Stimulated activated CD4-positive, alpha-beta T cell treated with anti-CD3 and anti-CD28 coated beads, Interleukin-4, amount 100 ng/mL, for 4 hours (primary cell): ENCODE measurements around the gene IFT27.

Source experiments
- DNase-seq, 2 experiments: peaks; one replicate each; pipeline ENCODE4 v3.0.0-alpha.2; 2020

The IFT27 gene

DNA sequence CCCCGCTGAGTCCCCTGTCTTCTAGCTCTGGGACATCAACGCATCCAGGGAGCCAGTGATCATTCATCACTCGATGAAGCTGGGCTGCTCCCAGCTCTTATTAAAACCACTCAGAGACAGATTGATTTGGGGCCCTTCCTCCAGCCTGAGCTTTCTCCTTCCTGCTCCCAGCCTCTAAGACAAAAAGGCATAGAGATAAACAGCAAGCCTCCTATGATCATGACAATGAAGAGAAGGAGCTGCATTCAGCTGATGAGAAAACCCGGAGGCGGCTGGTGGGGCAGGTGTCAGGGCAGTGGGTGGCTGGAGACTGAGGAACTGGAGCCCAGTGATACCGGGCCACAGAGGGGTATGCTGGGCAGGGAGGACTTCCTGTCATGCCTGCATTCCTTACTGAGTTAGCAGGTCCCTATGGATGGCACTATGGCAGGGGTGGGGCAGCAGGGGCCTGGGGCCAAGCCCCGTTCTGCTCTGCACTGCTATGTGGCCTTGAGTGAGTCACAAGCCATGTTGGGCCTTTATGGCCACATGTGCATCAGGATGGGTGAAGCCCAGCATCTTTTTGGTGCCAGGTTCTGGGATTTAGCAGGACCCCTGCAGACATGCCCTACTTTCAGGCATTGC lies 20.7 kb upstream of the IFT27 start:
- no peak for DNase-seq

DNA sequence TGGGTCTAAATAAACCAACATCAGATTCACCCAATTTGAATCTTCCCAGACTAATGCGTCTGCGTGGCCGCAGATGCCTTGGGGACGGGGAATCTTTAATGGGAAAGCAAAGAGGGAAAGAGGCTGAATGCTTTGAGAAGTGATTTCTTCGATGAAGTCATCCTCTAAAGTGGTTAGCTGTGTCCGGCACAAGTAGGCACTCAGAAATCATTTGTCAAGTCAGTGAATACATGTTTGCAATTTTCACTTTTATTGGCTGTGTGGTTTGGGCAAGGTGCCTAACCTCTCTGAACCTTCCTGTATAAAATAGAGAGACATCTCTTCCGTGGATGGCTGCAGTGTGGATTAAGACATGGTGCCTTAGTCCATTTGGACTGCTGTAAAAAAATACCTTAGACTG lies 19.7 kb upstream of the IFT27 start:
- DNase-seq, result no peak

DNA sequence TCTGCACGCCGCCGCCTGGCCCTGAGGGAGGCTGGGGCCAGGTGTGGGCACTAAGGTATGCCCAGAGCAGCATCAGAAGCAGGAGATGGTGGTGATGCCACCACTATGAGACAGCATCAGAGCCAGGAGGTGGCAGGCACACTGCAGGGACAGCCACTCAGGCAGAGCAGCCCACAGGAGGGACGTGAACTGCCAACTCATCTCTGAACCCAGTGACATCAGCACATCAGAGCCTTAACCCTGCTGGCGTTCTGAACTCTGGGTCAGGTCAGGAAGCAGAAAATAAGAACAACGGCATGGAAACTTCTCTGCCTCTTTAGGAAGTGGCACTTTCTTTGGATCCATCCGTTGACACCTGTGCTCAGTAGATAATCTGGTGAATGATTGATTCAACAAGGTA lies 14.7 kb upstream of the IFT27 start:
- DNase-seq, result no peak

DNA sequence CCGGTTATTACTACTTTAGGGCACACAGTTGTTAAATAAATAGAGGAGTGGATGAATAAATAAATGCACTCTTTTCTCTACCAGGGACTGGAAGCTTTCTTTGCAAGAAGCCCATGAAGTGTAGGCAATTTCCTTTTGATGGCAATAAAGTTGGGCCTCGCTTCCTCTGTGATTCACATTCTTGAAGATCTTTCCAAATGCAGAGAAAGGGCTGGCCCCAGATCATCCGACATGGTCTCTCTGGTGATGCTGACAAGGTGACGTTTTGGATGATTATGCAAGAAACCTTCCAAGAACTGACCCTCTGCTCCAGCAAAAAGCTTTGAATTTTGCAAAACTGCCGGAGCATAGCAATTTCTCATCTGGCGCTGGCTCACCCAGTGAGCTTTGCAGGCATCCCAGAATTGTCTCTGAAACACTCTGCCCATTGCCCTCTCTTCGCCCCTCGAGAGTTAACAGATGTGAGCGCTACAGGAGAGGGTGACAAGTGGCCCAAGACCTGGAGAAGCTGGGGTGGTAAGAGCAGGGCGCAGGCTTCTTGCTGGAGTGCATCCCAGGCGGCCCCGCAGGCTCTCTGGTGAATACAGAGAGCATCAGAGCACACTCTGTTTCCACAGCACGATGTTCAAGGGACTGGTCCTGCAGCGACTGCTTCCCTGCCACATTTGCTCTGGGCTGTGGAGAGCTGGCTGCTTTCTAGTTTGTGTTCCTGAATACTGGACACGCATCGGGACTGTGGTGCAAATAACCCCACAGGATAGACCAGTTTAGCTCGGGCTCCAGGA lies 11.5 kb upstream of the IFT27 start:
- no peak for DNase-seq

DNA sequence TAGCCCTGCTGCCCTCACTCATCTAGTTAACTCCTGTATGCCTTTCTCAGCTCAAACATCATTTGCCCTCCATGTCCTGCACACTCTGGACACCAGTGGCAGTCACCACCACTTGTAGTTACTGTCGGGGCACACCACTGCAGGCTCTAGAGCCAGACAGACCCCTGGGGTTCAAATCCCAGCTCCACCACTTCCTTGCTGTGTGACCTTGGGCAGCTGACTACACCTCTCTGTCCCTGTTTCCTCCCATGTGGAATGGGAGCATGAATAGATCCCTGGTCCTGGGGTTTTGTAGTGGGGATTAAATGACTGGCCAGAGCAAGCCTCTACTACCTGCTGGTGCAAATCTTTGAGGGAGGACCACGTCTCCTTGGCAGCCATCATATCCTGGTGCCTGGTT lies 7.8 kb upstream of the IFT27 start:
- no peak for DNase-seq

DNA sequence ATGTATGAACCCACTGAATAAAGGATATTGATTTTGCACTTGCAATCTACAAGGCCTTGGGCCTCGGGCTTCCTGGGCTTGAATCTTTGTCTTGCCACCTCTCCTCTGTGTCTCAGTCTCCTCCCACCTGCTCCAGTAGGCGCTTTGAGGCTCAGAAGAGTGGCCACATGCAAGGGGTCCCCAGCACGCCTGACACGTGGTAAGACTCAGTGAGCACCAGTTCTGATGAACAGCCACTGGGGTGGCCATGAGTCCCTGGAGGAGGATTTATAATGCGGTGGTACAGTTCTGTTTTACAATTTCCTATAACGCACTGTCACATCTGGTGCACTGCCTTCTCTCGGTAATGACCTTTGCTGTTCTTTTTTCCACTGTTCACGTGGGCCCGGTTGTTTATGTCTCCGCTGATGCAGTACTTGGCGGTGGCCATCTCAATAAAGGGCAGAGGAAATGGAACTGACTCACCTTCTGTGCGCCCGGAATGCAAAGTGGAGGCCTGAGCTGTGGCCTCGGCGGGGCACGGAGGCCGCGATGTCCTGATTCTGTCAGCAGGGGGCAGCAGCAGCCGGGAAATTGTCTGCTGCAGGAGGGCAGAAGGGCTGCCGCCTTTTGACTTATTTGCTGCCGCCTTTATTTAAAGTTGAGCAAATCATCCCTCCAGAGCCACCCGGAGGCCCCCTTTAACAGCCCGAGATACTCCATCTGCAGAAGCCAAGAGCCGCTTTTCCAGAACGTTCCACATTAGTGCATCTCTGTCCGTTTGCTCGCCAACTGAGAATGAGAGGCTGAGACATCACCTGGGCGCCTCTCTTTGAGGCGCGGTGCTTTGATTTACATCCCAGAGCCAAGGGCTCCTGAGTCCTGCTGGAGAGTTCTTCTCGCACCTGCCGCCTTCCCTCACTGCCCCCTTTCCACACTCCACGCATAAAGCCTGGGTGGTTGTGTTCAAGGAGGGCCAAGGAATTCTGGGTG lies 6.0 kb upstream of the IFT27 start:
- peak; percentile 81 to 84 for DNase-seq

DNA sequence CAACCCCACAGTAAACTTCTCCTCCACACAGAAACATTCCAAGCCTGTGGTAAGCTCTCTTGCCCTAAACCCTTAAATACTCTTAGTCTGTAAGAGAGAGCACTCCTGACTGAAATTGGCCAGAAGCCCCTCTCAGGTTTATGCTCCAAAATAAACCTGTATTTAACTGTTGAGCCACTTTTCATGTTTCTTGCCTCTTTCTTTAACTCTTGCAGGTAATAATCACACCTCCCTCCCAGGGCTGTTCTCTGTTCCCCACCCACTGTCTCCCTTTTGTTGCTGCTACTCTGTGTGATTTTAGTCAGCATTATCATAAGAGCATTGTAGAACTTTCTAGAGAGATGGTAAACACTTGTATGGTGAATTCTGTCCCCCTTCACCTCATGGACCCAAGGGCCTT lies 2.1 kb upstream of the IFT27 start:
- no peak for DNase-seq

DNA sequence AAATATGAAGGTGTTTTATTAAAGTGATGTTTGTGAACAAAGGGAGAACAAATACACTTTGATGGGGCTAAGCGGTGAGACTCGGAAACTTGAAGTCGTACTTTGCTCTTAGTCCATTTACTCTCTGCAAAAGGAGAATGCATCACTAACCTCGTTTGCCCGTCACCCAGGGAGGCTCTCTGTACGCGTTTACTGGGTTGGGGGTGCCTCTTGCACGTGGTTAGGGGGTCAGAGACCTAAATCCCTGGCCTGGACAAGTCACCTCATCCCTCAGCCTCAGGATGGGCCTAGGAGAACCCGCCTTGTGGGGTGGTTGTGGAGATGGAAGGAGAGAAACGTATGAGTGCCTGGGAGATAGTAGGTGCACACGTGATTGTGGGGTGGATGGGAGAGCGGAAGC lies 803 bp upstream of the IFT27 start:
- DNase-seq, result no peak

DNA sequence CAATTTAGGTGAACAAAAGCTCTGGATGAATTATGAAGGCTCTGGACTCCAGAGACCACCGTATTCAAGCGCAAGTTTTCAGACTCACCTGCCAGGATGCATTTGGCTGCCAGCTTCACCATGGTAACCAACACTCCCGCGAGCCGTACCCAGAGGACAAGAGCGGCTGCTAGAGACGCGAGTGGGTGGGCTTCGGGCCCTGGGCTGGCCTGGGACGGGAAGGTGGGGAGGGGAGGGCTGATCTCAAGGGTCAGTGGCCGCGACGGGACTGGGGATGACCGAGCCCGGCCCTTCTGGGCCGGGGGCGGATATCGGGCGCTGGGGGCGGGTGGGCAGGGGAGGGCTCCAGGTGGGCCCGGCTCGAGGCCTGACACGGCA lies 344 bp downstream of the IFT27 start:
- DNase-seq, result peak; percentile 19 to 27

DNA sequence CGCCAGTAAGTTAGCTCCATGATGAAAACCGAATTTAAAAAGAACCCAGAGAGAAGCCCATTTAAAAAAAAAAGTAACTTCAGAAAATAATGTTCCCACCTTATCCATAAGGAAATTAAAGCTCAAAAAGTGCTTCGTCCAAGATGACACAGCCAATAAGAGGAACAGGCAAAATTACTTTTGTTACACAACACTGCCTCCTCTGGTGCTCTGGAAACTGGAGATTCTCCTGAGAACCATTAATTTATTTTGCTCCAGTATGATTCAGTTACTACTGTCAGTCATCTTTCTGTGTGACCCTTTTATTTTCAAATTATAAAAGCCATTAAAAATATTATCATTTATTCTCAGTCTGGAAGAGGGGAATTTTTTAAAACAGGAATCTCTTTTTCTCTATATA lies 2.0 kb downstream of the IFT27 start:
- no peak for DNase-seq

DNA sequence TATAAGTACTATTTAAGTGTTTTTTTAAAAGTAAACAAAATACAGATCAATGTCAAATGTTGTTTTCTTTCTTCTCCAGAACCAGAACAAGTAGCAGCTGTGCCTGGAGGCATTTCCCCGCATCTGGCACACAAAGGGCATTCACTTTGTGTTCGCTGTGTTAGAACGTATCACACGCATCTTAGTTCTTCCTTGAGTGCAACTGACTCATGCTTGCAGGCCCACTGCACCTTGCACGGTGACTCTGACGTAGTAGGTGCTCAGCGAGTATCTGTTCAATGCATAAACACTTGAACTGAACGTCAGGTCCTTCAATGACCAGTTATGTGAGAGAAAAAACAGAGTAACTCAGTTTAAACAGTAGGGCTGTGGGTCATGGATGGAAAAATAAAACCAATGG lies 3.5 kb downstream of the IFT27 start:
- DNase-seq, result no peak

DNA sequence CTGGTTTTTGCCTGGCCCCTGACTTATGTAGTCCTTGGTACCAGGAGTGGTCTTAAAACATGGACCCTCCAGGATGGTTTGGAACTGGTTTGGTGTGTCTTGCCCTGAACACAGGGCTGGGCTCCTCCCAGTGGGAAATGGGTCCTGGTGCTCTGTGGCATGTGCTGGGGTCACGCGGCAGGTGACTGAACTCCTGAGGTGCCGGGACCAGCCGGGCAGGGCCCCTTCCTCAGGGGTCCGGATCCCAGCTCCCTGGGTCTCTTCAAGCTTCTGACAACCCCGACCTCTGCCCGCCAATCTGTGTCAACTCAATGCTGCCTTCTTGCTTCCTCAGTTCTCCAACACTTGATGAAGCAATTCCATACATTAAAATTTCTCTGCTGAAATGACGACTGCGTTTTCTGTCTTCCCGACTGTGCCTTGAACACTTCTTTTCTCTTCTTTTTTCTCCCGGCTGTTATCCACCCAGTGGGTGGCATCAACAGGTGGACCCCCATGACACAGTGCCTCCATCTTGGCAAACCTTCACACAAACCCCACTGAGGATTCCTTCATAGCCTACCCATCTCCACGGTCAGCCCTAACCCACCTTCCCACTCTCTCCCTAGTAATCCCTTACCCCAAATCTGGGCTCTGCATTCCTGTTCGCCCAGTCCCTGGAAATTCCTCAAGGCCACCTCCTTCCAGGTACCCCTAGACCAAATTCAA lies 4.4 kb downstream of the IFT27 start:
- no peak for DNase-seq

DNA sequence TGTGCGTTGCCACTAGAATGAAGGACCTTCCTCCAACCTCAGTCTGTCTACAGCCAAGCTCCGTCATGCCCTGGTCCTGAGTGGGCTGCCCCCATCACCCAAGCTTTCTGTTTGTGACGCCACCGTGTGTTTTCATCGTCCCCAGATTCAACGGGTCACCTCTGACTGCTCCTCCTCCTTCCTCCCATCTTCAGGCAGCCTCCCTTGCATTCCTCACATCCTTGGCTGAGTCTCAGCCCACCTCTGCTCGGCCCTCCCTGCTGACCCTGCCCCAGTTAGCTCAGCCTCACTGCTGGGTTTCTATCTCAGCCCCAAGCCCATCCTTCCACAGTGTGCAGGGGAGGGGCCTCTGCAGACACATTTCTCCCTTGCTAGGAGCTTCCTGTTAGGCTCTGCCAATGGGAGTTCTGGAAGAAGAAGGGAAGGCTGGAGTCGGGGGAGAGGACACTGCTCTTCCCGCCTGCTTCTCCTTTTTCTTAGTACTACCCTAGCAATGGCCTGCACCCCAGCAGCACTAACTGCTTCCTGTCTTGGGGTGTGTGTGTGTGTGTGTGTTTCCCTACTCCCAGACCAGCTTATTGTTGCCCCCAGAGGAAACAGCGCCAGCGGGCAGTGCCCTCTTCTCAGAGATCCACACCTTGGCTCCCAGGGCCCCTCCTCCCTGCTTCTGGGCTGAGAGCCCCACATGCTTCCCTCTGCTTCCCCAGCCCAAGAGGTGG lies 5.2 kb downstream of the IFT27 start:
- DNase-seq, result no peak

DNA sequence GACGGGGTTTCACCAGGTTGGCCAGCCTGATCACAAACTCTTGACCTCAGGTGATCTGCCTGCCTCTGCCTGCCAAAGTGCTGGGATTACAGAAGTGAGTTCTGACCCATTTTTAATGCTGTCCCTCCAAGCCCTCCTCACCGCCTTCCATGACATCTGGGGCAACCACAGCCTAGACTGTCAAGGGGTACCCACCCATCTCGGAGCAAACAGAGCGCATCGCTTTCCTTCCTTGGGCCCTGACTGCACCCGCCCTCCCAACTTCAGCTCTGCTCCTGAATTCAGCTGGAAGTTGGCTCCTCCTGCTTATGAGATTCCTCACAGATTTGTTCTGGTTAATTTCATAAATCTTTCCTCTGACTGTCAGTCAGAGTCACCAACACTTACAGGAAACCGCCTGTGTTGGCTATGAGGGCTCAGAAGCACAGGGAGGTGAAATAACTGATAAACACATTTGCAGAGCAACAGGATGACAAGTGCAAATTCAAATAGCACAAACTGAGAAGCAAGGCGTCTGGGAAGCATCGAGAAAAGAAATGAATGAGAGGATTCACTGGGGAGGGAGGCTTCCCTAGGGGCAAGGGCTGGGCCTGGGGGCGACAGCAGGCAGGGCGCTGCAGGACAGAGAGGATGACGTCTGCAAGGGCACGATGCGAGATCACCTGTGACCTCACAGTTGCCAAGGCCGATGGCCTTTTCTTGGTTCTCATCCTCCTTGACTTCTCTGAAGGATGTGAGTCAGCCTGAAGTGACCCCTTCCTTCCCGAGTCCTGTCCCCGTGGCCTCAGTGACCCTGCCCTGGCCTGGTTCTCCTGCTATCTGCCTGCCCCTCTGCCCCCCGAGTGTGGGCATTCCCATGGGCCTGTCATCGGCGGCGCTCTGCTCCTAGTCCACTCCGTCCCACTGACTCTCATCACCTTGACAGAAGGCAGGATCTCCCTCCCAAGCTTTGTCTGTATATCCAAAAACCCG lies 6.1 kb downstream of the IFT27 start:
- DNase-seq, result no peak

DNA sequence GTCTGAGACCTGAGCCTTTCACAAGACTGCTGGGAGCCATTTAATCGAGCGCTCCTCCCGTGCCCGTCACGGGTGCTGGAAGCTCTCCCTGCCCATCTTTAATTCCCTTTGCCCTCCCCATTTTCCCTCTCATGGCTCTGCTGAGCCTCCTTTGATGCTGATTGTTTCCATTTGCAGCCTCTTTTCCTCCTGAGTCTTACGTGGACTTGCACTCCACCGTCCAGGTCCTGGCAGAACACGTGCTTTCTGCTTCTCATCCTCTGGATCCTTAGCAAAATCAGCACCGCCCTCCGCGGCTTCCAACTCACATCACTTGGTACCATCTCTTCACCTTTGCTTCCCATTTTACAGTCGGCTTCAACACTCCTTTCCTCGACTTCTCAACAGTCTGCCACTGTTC lies 7.3 kb downstream of the IFT27 start:
- DNase-seq, result no peak

DNA sequence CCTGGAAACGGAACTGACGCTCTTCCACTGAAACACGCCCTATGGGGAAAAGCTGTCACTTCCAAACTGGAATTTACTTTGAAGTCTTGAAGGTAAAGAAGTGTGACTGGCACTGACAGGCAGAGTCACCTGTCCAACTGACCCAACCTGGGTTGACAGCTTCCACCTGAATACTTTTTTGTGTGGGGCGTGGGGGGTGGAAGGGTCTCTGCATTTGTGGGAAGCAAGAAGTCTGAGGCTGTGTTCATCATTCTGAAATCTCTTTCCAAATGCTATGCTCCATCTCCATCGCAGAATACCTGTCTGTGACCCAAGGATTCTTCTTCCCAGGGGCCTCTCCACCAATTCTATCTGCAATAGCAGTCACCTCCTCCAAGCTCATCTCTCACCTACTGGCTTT lies 7.8 kb downstream of the IFT27 start:
- DNase-seq, result no peak

DNA sequence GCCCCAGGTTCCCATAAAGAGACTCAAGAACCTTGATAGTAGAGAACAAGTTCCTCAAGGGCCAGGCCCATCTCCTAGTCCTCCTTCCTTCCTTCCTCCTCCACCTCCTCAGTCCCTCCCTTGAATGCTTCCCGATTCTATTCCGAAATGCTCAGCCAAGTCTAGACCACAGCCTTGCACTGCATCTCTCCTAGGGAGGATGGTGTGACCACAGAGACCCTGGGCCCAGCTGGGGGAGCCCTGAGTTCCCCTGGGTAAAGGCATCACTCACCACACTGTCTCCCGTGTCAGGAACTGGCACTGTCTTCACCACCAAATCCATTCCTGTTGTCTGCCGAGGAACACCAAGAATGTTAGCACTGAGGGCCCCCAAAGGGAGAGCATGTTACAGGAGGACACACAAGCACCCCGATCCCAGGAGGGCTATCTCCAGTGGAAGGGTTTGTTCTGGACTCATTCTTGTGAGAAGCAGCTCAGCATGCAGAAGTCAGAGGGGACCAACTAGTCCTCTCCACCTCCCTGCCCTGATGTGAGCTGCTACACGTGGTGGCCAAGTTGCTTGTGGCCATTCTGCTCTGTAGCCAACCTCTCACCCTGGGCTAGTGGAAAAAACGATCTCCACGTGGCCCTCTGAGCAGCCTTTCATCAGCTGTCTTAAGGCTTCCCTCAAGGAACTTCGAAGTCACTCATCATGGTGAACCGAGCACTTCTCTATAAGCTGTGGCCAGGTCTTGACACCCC lies 8.7 kb downstream of the IFT27 start:
- DNase-seq, result no peak

DNA sequence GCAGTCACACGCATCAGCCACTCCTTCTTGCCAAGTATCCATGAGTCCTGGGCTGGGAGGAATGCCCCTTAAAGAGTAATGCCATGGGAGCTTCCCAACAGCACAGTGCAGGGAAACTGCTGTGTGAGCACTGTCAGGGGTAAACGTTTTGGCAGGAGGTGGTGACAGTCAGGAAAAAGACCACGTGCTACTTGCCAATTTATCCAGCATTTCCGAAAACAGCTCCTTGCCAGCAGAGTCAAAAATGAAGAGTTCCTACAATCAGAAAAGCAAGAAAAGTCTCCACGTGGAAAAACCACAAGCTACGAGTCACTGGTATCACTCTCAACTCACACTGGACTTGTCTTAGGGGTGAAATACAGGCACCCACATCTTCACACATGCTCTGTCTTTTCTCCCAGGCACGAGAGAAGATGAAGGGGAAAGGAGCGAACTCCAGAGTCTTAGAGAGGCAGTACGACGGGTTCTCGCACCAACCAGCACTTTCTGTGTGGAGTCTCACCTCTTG lies 9.9 kb downstream of the IFT27 start:
- DNase-seq, result no peak

DNA sequence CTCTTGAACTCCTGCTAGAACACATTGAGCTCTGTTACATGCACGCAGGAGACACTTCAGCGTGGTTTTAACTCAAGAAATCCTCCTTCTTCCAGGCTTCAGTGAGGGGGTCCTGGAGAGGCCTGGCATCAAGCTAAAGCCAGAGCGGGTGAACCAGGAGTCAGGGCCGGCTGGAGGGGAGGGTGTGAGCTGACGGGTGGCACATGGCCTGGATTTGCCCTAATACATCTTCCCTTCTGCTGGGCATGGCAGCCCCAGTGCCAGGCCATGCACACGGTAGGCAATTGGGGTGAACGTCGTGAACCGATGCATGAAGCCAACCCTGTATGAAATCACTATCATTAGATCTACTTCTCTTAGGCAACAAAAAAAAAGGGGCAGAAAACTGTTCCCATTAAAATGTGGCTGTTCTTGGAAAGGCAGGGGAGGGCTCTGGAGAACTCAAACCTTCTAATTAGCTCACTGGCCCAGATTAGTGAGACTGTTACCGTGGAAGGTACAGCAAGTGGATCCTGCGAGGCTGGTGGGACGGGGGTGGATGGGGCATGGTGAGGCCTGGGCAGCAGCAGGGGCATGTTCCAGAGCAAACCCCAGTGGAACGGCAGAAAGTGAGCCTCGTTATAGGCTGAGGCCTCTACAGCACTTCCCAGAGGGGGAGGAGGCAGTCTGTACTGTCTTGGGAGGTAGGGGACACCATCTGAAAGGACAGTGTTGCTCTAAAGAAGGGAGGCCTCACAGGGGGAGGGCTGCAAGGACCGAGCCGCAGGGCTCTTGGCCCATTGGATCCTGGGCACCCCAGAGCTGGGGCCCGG lies 10.6 kb downstream of the IFT27 start:
- no peak for DNase-seq
